ENCODE data around the gene BAK1.
"Not testable (repeated sequence)": the region's sequence is repeated elsewhere in the genome, so short reads cannot be mapped to it uniquely, and the experiment has no call there.

GRCh38 chr6:33552883-33553282 is 27.2 kb downstream of the BAK1 start:
- TF ChIP-seq POLR2AphosphoS5 (IDR thresholded peaks at IDR 0.05; ENCODE audit: low read depth, low read length); CTCF (IDR thresholded peaks at IDR 0.05); REST (IDR thresholded peaks at IDR 0.05; ENCODE audit: insufficient read depth in 1 of 2, low read depth in 2 of 2, low read length in 1 of 2); TCF7L2 (IDR thresholded peaks at IDR 0.05; ENCODE audit: low read depth, low read length): not testable (repeated sequence)
